HG02798 (cell line): ENCODE measurements around the gene NAPA.

Experiments used
- ATAC-seq: cut with Tn5 transposase; IDR thresholded peaks from one replicate; pipeline ENCODE4 v1.9.1; 2021; ENCODE audit warnings: mild to moderate bottlenecking; ENCODE audit not compliant: unreplicated experiment, poor library complexity

Gene NAPA

DNA sequence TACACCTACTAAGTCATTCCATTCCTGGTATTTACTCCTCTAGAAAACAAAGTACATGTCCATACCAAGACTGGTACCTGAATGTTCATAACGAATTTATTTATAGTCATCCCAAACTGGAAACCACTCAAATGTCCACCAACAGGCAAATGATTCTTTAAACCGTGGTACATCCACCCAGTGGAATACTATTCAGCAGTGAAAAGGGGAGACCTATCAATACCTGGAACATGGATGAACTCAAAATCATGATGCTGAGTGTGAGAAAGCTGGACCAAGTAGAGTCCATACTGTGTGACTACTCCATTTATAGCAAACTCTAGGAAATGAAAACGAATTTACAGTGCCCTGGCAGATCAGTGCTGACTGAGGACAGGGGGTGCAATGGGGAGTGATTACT, 11.9 kb upstream of the NAPA start:
- no peak for ATAC-seq

DNA sequence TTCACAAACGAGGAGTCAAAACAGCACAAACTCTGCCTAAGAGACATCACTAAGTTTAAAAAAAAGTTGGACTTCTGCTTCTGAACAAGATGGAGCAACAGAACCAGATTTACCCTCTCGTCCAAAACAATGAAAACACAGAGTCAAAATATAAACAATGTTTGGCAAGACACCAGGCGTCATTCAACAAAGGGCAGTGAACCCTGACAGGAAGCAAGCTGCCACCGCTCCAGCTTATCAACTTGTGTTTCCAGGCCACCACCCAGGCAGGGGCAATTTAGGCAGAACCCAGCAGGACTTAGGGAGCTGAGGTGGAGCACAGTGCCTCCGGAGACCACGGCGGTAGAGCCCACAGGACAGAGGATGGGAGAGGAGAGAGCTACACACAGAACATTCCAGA, 8.6 kb upstream of the NAPA start:
- ATAC-seq: no peak

DNA sequence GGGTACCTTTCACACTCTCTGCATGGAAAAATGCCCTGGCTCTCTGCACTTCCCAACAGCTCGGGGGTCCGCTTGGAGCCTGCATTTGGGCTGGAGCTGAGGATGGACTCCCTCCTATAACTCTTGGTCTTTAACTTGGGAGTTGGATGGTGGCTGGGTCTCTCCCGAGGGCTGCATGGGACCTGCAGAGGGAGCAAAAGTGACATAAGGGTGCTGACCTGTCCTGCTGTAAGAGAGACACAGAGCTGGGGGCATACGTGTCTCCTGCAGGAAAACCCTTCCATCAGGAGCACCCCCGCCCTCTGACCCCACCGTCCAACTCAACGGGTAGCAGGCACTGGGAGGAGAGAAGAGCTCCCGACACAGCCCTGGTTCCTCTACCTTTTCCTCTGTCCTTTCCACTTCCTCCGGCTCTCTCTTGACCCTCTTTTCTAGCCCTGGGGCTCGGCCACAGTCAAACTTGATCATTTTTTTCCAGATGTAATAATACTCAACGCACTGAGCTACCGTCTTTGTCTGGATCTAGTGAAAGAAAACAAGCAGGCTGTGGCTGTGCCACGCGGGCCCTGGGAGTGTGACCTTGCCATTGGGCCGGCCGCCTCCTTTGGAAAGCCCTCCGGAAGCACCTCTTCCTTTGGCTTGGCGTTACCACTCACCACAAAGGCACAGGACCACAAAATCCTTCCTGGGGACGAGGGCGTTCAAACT, 6.8 kb upstream of the NAPA start:
- ATAC-seq: no peak

DNA sequence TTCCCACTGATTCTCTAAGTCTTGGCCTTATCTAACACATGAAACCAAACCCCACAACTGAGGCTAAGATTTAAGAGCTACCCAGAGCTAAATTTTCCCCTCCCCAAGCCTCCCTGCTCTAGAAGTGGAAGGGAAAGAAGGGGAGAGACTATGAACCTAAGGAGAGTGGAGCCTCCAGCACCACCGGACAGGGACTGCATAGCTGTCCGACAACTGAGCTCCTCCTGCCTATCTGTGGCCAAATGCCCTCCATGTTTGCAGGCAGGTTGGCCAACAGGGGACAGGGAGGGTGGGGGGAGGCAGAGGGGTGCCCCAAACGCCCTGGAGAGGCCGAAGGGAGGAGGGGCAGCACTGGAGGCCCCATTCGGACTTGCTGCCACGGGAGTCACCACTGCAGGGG, 6.0 kb upstream of the NAPA start:
- no peak for ATAC-seq

DNA sequence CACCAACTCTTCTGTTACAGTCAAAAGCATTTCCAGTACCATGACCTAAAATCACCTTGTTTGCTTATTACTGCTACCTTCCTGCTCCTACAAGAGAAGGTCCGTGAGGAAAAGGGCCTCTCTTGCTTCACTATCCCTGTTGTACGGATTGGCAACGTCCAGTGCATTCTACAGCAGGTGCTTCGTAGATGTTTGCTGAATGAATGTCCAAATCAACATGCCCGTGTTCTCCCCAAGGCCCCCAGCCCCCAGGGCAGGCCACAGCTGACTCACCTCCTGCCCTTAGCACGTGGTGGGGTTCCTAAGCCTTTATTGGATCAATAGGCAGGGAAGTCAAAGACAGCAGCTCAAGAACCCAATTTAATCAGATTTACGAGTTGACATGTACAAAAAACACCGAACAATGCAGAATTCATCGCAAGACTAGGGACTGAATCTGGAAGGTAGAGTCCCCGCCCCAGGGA, 5.5 kb upstream of the NAPA start:
- ATAC-seq: no peak

DNA sequence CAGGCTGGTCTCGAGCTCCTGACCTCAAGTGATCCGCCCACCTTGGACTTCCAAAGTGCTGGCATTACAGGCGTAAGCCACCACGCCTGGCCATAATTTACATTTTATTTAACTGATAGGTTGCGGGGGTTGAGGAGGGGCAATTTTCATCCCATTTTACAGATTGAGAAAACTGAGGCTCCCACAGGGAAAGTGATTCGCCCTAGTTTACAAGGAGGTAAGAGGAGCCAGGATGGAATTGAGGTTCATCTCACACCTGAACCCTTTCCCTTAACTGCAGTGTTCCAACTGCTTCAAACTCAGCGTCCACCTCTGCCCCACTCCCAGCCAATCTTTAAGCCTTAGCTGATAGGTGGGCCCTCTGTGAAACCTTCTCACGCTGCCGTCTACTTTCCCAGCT, 4.0 kb upstream of the NAPA start:
- no peak for ATAC-seq

DNA sequence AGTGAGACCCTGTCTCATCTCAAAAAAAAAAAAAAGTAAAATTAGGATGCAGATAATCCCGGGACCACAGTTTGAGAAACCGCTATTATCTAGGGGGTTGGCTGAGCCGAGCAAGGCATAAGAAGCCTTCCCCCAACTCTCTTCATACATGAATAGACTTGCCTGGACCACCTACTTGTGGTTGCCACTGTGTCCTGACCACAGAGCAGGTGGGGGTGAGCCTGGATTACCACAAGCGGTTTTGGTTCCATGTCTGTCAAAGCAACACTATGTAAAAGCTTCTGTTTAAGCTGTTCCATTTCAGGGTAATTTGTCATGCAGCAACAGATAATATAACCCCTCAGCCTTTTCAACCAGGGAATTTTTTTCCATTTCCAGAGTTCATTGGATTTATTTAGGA, 3.3 kb upstream of the NAPA start:
- ATAC-seq: peak; percentile 23

DNA sequence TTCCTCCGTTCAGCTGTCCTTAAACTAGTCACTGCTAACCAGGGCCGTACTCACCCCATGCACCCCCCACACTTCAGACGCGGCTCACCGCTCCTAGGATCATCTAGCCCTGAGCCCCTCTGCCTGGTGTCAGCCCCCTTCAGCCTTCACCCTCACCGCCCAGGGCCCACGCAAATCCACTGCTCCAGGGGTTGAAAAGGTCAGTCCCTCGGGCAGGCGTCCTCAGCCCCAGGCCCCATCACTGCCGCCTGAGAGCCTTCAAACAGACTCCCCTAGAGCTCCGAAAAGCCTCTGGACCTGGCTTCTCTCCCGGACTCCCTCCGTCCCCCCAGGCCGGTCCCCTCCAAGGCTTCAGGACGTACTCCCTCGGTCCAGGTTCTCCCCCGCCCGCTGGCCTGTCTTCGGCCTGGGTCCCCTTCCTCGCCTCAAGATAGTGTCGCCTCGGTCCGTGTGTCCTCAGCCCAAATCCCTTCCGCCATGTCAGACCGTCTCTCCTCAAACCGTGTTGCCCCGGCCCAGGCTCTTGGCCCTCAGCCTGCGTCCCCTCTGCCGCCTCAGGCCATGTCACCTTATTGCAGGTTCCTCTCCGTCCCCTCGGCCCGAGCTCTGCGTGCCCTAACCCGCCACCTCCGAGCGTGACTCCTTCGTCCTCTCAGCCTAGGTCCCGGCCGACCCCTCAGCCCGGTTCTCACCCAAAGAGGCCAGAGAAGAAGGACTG, 553 bp downstream of the NAPA start:
- ATAC-seq: no peak

DNA sequence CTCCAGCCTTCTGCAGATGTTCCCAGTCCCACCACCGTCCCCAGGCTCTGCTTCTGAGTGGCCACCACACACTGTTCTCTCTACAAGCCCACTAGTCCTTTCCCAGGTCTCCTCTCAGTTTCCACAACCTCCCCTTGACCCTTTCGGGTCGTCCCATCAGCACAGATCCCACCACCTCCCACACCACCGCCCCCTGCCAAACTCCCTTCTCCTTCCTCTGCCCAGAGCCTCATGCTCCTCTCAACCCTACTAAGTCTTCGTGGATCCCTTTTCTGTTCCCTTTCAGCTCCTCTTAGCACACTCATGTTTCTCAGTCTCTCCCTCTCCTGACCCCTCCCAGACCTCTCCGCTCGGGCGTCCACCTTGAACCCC, 1.9 kb downstream of the NAPA start:
- ATAC-seq: no peak

DNA sequence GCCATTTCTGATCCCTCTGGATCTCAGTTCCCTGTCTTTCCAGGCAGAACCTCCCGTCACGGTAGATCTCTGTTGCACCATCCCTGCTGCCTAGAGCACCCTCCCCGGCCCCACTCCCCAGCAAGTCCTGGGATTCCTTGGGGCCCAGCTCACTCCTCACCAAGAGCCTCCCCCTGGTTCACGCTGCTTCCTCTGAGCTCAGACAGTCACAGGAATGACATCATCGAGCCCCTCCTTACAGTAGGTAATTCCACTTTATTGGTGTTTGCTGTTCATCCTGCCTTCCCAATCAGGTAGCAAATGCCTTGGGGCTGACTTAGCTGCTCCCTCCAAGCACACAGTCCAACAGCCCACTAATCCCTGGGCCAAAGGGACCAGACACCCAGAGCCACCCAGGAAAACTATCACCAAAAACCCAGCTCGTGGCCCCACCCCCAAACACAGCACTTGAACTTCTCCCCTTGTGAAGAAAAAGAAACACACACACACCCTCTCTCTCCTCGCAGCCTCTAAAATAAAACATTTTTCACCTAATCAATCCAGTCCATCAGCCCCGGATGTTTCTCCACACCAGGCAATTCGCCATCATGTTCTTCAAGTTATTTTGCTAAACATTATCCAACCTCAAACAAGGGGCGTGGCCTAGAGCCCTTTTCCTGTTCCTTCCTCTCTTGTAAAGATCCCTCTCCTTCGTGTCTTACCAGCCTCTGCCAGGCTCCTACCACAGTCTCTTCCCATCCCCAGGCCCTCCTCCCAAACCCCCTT, 2.5 kb downstream of the NAPA start:
- no peak for ATAC-seq

DNA sequence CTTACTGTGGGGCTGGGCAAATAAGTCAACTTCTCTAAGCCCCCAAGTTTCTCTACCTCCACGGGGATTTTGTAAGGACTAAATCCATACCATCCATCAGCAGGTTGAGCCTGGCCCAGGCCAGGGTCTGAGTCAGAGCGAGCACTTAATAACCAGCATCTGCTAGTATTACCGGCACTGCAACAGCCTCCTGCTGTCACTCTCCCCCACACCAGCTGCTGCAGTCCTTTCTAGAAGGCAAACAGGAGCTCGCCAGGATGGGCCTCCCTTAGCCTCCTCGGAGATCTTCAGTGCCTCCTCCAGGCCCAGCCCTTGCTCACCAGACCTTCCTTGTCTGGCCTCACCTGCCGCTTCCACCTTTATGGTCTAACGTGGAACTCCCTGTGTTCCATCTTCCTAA, 3.2 kb downstream of the NAPA start:
- no peak for ATAC-seq

DNA sequence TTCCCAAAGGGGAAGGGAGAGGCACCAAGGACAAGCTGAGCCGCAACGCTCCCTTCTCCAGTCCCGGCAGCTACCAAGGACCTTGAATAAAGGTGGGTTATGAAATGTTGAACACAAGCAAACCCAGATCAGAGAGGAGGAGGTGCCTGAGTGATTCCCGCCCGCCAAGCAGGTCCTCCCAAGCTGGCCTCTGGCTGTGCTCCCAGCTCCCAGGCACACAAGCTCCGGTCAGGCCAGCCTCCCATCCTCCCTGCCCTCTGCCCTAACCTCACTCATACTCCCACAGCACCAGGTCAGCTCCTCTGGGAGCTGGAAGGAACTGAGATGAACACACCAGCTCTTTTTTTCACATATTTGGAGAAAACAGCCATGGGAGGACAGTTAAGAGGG, 3.7 kb downstream of the NAPA start:
- ATAC-seq: no peak

DNA sequence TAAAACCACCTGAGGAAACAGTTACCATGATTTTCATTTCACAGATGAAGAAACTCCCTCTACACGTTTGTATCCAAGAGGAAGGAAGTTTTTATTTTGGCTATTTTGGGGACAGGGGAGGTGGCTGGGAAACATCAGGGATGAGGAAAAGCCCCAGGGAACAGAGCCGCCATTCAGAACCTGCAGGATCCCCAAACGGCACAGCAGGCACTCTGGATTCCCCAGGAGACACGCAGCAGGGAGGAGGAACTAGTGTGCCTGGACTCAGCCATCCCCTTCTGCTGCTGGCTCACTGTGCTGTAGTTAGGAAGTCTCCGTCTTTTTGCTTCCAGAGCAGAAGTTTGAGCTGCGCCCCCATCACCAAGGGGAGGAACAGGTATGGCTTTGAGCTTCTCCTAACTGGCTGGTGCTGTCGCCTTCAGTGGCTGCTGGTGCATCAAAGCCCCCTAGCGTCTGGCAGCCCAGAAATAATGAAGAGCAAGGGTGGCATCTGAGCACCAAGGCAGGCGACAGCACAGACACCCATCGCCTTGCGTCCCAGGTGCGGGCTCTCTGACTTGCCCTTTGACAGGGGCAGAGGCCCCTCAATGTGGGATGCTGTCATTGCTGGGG, 4.2 kb downstream of the NAPA start:
- no peak for ATAC-seq

DNA sequence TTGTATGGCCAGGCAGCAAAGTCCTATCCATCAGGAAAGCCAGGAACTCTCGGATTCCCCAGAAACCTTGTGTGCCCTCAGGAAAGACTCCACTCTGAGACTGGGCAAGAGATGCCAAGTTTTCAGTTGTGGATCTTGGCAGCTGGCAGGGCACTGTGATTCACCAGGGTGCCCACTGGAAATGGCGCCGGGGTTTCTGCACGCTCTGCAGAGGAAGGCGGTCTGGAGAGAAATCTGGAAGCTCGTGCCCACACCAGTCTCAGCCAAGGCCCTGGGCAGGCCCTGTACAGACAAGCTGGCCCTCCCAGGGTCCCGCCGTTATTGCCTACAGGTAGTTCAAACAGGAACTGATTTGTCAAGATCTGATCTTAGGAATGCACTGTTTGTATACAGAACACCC, 4.9 kb downstream of the NAPA start:
- ATAC-seq: no peak

DNA sequence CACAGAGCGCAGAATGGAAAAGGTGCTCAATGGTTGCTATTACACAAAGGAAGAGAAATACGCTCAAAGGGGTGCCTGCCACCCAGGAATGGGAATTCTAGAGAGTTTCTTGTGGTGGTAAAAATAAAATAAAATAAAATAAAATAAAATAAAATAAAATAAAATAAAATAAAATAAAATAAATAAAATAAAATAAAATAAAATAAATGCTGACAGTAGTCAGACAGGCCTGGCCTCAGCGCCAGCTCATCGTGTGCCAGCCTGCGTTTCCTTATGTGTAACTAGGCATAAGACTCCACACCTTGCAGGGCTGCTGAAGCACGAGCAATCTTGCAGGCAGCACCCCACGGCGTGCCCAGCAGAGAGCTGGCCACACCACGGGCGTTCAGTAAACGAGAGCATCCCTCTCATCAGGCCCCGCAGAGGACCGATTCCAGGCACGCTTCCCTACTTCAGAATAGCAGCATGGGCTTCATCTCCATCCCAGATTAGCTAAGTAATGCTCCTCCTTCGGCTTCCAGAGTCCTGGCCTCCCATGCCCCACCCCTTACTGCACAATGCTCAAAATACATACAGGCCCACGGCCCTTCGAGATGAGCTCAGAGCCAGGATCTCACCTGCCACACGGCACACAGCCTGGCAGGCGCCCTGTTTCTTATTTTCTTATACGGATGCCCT, 5.6 kb downstream of the NAPA start:
- ATAC-seq: no peak

DNA sequence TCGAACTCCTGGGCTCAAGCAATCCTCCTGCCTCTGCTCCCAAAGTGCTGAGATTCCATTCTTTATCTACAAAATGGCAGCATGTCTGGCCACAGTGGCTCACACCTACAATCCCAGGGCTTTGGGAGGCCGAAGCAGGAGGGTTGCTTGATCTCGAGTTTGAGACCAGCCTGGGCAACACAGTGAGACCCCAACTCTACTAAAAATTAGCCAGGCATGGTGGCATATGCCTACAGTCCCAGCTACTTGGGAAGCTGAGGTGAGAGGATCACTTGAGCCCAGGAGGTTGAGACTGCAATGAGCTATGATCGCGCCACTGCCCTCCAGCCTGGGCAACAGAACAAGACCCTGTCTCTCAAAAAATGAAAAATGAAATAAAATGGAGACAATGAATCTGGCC, 6.1 kb downstream of the NAPA start:
- ATAC-seq: no peak

DNA sequence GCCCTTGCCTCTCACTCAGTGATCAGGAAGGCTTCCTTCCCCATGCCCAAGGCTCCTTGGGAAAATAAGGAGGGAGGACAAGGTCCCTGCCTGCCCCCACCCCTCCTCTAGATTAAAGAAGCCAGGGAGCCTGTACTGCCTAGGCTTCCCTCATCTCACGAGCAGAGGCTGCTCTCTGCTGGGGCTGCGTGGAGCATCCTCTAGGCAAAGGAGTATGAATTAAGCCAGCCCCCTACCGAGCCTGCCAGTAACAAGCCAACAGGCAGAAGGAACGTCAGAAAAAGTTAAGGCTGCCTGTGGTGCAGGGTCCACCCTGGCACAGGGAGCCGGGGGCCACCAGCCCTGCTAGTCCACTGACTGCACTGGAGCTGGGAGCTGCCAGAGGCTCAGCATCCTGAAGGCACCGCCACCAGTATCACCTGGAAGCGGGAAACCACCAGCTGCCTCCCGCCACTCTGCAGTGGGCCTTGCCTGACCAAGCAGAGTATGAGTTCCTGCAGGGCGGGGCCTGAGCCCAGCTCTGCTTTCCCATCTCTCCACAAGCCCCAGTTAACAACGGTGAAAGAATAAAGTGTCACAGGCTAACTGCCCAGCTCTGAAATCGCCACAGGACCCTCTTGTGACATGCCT, 6.8 kb downstream of the NAPA start:
- ATAC-seq: no peak

DNA sequence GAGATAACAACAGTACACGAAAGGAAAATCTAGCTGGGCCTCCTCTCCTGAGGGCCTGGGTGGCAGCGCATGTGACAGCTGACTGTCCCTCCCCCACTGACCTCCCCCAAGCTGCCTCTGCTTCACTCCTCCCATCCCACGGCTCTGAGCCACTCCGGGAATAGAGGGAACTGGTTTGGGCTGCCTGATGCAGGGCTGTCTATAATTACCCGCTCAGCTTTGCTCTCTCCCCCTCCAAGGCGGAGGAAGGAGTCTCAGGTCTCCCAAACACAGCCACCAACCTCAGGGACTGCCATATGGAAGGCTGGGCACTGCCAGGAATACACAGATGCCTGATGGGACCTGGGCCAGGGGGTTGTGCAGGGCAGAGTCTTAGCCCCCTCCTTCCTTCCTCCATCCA, 7.9 kb downstream of the NAPA start:
- no peak for ATAC-seq

DNA sequence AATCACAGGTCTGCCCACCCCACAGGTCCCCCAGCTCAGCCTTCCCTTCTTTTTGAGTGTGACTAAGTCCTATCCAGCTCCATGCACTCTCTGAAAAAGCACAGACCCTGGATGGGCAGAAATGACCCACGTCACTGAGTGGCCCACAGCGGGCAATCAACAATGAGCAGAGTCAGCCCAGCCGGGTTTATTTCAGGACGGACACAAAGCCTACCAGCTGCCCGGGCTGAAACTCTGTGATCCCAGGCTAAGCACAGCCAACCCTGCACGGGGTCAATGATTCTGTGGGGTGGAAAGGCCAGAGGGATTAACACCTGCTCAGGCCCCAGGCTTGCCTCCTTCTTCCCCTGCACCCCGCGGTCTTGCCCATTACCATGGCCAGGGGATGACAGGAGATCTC, 8.4 kb downstream of the NAPA start:
- ATAC-seq: no peak

DNA sequence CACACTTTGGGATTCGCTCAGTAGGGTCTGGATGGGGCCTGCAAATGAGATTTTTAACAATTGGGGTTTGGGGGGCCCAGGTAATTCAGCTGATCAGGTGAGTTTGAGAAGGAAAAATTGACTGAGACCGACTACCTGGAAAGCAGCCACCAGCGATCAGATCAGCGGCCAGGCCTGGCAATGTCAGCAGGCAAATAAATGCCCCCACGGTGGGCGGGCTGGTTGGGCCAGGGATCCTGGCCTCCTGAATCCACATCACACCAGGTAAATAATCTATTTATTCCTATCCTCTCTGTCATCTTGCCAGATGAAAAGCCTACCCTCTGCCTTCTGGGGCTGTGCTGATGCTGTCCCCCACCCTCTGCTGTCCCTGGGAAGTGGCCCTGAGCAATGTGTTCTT, 9.4 kb downstream of the NAPA start:
- no peak for ATAC-seq
